Measurements from ENCODE around the gene TSPAN17. TPM values are rescaled to one million over a fixed set of nuclear protein-coding genes. Genes with fewer than 3 reads are reported as not detected.

The TSPAN17 gene
- total and polyA plus RNA-seq, 2 experiments from 2014 or later = 11.7 to 52.1 TPM

DNA sequence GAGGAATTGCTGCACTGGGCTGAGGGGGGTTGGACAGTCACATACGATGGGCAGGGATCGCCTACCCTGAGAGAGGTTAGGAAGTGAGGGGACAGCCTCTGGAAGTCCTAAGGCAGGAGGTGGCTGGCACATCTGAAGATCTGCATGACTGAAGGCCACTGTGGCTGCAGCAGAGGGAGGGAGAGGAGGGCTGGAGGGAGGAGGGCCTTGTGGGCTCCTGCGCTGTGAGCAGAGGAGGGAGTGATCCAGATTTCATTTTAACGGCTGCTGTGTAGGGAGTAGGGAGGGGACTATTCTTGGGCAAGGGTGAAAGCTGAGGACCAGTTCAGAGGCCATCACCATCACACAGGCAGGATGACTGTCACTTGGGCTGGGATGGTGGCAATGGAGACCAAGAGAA lies 9.7 kb upstream of the TSPAN17 start:
- no peak for DNase-seq (ENCODE audit: low spot score)
- Histone ChIP-seq H4K20me1 (replicated peaks; ENCODE audit: insufficient read depth) (no peaks in the 10 kb centered on the region), H3K27ac (ENCODE audit: low read depth) (no peak overlapping the region), H3K4me3 (no peak overlapping the region), H3K9me2 (ENCODE audit: insufficient read depth) (no peaks in the 10 kb centered on the region), H3F3A (replicated peaks; ENCODE audit: low read depth) (no peaks in the 10 kb centered on the region), H3K27me3 (ENCODE audit: insufficient read depth) (no peaks in the 10 kb centered on the region; the same call in 1 of the 2 replicates), H3K36me3 (ENCODE audit: insufficient read depth) (no peaks in the 10 kb centered on the region), H2AFZ (no peak overlapping the region), H3K79me2 (replicated peaks; ENCODE audit: insufficient read depth) (no peaks in the 10 kb centered on the region), H3K4me1 (ENCODE audit: insufficient read depth) (peaks cover 5% of the 10 kb centered on the region; the same call in 1 of the 2 replicates), H3K4me2 (no peak overlapping the region)
- Mint-ChIP-seq H3K4me1 (peaks cover 38% of the 10 kb centered on the region), H3K27ac (no peak overlapping the region), H3K36me3 (ENCODE audit: low read depth) (no peaks in the 10 kb centered on the region), H3K4me3 (no peak overlapping the region), H3K27me3 (ENCODE audit: insufficient read depth, low read depth, poor library complexity) (peaks cover 31% of the 10 kb centered on the region), H3K9me3 (peaks cover 5% of the 10 kb centered on the region; the same call in 1 of the 3 replicates)
- peak; percentile 43 for ATAC-seq
- TF ChIP-seq, protein P1, sequence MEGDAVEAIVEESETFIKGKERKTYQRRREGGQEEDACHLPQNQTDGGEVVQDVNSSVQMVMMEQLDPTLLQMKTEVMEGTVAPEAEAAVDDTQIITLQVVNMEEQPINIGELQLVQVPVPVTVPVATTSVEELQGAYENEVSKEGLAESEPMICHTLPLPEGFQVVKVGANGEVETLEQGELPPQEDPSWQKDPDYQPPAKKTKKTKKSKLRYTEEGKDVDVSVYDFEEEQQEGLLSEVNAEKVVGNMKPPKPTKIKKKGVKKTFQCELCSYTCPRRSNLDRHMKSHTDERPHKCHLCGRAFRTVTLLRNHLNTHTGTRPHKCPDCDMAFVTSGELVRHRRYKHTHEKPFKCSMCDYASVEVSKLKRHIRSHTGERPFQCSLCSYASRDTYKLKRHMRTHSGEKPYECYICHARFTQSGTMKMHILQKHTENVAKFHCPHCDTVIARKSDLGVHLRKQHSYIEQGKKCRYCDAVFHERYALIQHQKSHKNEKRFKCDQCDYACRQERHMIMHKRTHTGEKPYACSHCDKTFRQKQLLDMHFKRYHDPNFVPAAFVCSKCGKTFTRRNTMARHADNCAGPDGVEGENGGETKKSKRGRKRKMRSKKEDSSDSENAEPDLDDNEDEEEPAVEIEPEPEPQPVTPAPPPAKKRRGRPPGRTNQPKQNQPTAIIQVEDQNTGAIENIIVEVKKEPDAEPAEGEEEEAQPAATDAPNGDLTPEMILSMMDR (conservative IDR thresholded peaks at IDR 0.05; ENCODE audit: low read depth in 2 of 2) = no peak
- TF ChIP-seq, protein P2, sequence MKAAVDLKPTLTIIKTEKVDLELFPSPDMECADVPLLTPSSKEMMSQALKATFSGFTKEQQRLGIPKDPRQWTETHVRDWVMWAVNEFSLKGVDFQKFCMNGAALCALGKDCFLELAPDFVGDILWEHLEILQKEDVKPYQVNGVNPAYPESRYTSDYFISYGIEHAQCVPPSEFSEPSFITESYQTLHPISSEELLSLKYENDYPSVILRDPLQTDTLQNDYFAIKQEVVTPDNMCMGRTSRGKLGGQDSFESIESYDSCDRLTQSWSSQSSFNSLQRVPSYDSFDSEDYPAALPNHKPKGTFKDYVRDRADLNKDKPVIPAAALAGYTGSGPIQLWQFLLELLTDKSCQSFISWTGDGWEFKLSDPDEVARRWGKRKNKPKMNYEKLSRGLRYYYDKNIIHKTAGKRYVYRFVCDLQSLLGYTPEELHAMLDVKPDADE (IDR thresholded peaks at IDR 0.05) = no peak
- no peak for TF ChIP-seq ZNF331 (CRISPR knock-in tag; IDR thresholded peaks at IDR 0.05; ENCODE audit: low read depth)
- TF ChIP-seq NANOG (IDR thresholded peaks at IDR 0.05; ENCODE audit: borderline replicate concordance) = no peak
- no peak for TF ChIP-seq POLR2AphosphoS5 (IDR thresholded peaks at IDR 0.05; ENCODE audit: low read depth)
- no peak for TF ChIP-seq ZNF114 (CRISPR knock-in tag; IDR thresholded peaks at IDR 0.05)
- TF ChIP-seq EZH2 (IDR thresholded peaks at IDR 0.05; ENCODE audit: low read depth, unreplicated experiment) = no peak
- TF ChIP-seq, protein P3, sequence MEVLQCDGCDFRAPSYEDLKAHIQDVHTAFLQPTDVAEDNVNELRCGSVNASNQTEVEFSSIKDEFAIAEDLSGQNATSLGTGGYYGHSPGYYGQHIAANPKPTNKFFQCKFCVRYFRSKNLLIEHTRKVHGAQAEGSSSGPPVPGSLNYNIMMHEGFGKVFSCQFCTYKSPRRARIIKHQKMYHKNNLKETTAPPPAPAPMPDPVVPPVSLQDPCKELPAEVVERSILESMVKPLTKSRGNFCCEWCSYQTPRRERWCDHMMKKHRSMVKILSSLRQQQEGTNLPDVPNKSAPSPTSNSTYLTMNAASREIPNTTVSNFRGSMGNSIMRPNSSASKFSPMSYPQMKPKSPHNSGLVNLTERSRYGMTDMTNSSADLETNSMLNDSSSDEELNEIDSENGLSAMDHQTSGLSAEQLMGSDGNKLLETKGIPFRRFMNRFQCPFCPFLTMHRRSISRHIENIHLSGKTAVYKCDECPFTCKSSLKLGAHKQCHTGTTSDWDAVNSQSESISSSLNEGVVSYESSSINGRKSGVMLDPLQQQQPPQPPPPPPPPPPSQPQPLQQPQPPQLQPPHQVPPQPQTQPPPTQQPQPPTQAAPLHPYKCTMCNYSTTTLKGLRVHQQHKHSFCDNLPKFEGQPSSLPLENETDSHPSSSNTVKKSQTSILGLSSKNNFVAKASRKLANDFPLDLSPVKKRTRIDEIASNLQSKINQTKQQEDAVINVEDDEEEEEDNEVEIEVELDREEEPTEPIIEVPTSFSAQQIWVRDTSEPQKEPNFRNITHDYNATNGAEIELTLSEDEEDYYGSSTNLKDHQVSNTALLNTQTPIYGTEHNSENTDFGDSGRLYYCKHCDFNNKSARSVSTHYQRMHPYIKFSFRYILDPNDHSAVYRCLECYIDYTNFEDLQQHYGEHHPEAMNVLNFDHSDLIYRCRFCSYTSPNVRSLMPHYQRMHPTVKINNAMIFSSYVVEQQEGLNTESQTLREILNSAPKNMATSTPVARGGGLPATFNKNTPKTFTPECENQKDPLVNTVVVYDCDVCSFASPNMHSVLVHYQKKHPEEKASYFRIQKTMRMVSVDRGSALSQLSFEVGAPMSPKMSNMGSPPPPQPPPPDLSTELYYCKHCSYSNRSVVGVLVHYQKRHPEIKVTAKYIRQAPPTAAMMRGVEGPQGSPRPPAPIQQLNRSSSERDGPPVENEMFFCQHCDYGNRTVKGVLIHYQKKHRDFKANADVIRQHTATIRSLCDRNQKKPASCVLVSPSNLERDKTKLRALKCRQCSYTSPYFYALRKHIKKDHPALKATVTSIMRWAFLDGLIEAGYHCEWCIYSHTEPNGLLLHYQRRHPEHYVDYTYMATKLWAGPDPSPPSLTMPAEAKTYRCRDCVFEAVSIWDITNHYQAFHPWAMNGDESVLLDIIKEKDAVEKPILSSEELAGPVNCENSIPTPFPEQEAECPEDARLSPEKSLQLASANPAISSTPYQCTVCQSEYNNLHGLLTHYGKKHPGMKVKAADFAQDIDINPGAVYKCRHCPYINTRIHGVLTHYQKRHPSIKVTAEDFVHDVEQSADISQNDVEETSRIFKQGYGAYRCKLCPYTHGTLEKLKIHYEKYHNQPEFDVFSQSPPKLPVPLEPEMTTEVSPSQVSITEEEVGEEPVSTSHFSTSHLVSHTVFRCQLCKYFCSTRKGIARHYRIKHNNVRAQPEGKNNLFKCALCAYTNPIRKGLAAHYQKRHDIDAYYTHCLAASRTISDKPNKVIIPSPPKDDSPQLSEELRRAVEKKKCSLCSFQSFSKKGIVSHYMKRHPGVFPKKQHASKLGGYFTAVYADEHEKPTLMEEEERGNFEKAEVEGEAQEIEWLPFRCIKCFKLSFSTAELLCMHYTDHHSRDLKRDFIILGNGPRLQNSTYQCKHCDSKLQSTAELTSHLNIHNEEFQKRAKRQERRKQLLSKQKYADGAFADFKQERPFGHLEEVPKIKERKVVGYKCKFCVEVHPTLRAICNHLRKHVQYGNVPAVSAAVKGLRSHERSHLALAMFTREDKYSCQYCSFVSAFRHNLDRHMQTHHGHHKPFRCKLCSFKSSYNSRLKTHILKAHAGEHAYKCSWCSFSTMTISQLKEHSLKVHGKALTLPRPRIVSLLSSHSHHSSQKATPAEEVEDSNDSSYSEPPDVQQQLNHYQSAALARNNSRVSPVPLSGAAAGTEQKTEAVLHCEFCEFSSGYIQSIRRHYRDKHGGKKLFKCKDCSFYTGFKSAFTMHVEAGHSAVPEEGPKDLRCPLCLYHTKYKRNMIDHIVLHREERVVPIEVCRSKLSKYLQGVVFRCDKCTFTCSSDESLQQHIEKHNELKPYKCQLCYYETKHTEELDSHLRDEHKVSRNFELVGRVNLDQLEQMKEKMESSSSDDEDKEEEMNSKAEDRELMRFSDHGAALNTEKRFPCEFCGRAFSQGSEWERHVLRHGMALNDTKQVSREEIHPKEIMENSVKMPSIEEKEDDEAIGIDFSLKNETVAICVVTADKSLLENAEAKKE (CRISPR knock-in tag; IDR thresholded peaks at IDR 0.05) = no peak
- no peak for TF ChIP-seq JUNB (IDR thresholded peaks at IDR 0.05; ENCODE audit: unreplicated experiment)
